Motor neuron (in vitro differentiated cells): Measurements from ENCODE around the gene CRAT. TPM values are rescaled to one million over a fixed set of nuclear protein-coding genes. Genes with fewer than 3 reads are reported as not detected.

Experiments
- ATAC-seq, 8 experiments: fragments of 200-7000 bp; cut with Tn5 transposase; replicated peaks in 6 of 8; 2 replicates each; pipeline ENCODE4 v1.8.0; 2021; ENCODE audit warnings: mild to moderate bottlenecking in 8 of 8, moderate library complexity in 8 of 8
- H3K27ac ChIP-seq, 2 donors: fragments of 250-450 bp; sonication (Bioruptor Pico); 2 replicates each; pipeline ENCODE4 v1.9.0; 2021; ENCODE audit warnings: antibody characterized with exemption in 2 of 2, mild to moderate bottlenecking in 2 of 2, moderate library complexity in 1 of 2
- H3K4me1 ChIP-seq, 2 donors: fragments of 250-450 bp; sonication (Bioruptor Pico); replicated peaks in 1 of 2; 2 replicates each; pipeline ENCODE4 v1.6.1; 2021; ENCODE audit warnings: antibody characterized with exemption in 2 of 2, mild to moderate bottlenecking in 2 of 2, moderate library complexity in 1 of 2
- H3K4me3 ChIP-seq, 5 donors: fragments of 250-450 bp; sonication (Bioruptor Pico); 2 replicates each; pipeline ENCODE4 v1.9.0; 2021; ENCODE audit warnings: antibody characterized with exemption in 5 of 5, mild to moderate bottlenecking in 5 of 5, moderate library complexity in 4 of 5
- WGBS, 10 experiments: fragments of 450-650 bp; shearing (Covaris generic); methylation state at CpG; one replicate each; pipeline ENCODE4 v1.0.0; 2022; 5-methylcytosine and 5-hydroxymethylcytosine counted together
- in situ Hi-C, 9 experiments: fragments of 400-800 bp; cut with MboI; loops; one replicate each; pipeline ENCODE4 v1.15.0; 2021; ENCODE audit warnings: low sequenced_read_pairs in 9 of 9, low pct_unique_long_range_greater_than_20kb in 2 of 9; ENCODE audit not compliant: unreplicated experiment in 9 of 9
- total RNA-seq, 8 experiments: library from RNA; unstranded; fragments of 300-600 nt; gene quantifications; 2 replicates each; pipeline versions ENCODE4 v1.2.3 to v1.2.4, GENCODE V29; 2022

Gene CRAT
- total RNA-seq, 8 experiments from 2014 or later, result 16.1 to 34.5 (median 19.5) TPM

GRCh38 chr9:129094387-129095169 is 16.0 kb downstream of the CRAT start:
- in situ Hi-C loops, result no loop called here
- H3K4me3 ChIP-seq, result no peak overlapping the region
- no peaks in the 10 kb centered on the region for H3K4me1 ChIP-seq
- 89 to 100% (median 92%) methylated on average over 1 to 7 of the region's 13 CpGs; no CpG with 5 or more reads in 7 of the 10 experiments for WGBS, 10 experiments
- H3K27ac ChIP-seq, result no peak overlapping the region
- ATAC-seq, result peak in 1 of 8 experiments; percentile 2

GRCh38 chr9:129093602-129094386 is 16.8 kb downstream of the CRAT start:
- peak in 2 of 8 experiments; percentile 3 to 11 for ATAC-seq
- Histone ChIP-seq H3K4me3 (no peak overlapping the region), H3K27ac (no peak overlapping the region), H3K4me1 (no peaks in the 10 kb centered on the region)
- in situ Hi-C loops, result no loop called here
- WGBS, 10 experiments, result 50 to 100% (median 80%) methylated on average over 1 to 9 of the region's 20 CpGs; no CpG with 5 or more reads in 4 of the 10 experiments

- H3K4me1 ChIP-seq, result no peaks in the 10 kb centered on the region
- peak in 2 of 8 experiments; percentile 9 to 12 for ATAC-seq
- no peak overlapping the region for H3K4me3 ChIP-seq
- in situ Hi-C loops, result no loop called here
- 80 to 100% (median 90%) methylated on average over 1 to 8 of the region's 15 CpGs; no CpG with 5 or more reads in 4 of the 10 experiments for WGBS, 10 experiments
- no peak overlapping the region for H3K27ac ChIP-seq
Measured at GRCh38 chr9:129089246-129089645, 21.3 kb downstream of the CRAT start.

GRCh38 chr9:129084087-129084486 is 26.5 kb downstream of the CRAT start:
- peaks cover 7 to 14% of the 10 kb centered on the region in 2 donors for H3K4me1 ChIP-seq
- WGBS, 10 experiments, result 60 to 93% (median 77%) methylated on average over 1 to 5 of the region's 7 CpGs; no CpG with 5 or more reads in 6 of the 10 experiments
- no peak overlapping the region for H3K4me3 ChIP-seq
- in situ Hi-C loops, result no loop called here
- ATAC-seq, result no peak
- H3K27ac ChIP-seq, result no peak overlapping the region

- Histone ChIP-seq H3K4me1 (peaks cover 7 to 14% of the 10 kb centered on the region in 2 donors), H3K4me3 (peak overlapping the region; percentile 76 to 100 (median 96)), H3K27ac (peak overlapping the region; percentile 95 to 97)
- peak in 3 of 8 experiments; percentile 0 to 27 (median 13) for ATAC-seq
- in situ Hi-C loops, result no loop called here
- 0 to 10% (median 3%) methylated on average over 2 to 11 of the region's 30 CpGs; no CpG with 5 or more reads in 4 of the 10 experiments for WGBS, 10 experiments
Measured at GRCh38 chr9:129081388-129081904, 29.1 kb downstream of the CRAT start.

GRCh38 chr9:129080601-129081387 is 29.8 kb downstream of the CRAT start, which contains the start of gene DOLPP1:
Gene DOLPP1, plus strand, starts transcription at chr9:129081111. Its CDS starts 21 bp downstream, at chr9:129081132.
- in situ Hi-C loops, result no loop called here
- H3K4me1 ChIP-seq, result peaks cover 7 to 14% of the 10 kb centered on the region in 2 donors
- 0 to 2% (median 0%) methylated on average over 2 to 10 of the region's 70 CpGs; no CpG with 5 or more reads in 5 of the 10 experiments for WGBS, 10 experiments
- peak; percentile 91 to 97 (median 96) for ATAC-seq
- peak within 1 kb of the TSS; percentile 95 to 97 for H3K27ac ChIP-seq
- peak within 1 kb of the TSS; percentile 76 to 100 (median 96) for H3K4me3 ChIP-seq

GRCh38 chr9:129080298-129080600 is 30.3 kb downstream of the CRAT start:
- Histone ChIP-seq H3K27ac (no peak overlapping the region), H3K4me1 (peaks cover 7 to 14% of the 10 kb centered on the region in 2 donors), H3K4me3 (peak overlapping the region; percentile 40 to 98 (median 56))
- no peak for ATAC-seq
- in situ Hi-C loops, result no loop called here
- WGBS, 10 experiments, result 0 to 28% (median 2%) methylated on average over 1 to 7 of the region's 12 CpGs; no CpG with 5 or more reads in 3 of the 10 experiments

- Histone ChIP-seq H3K4me3 (peak overlapping the region in 1 of 5 donors; percentile 56), H3K27ac (no peak overlapping the region), H3K4me1 (peaks cover 7 to 14% of the 10 kb centered on the region in 2 donors)
- in situ Hi-C loops, result no loop called here
- WGBS, 10 experiments, result 0 to 100% (median 81%) methylated on average over 1 to 8 of the region's 13 CpGs; no CpG with 5 or more reads in 3 of the 10 experiments
- ATAC-seq, result no peak
Measured at GRCh38 chr9:129079829-129080228, 30.8 kb downstream of the CRAT start.

GRCh38 chr9:129078691-129079503 is 31.7 kb downstream of the CRAT start:
- 0 to 96% (median 80%) methylated on average over 1 to 9 of the region's 18 CpGs; no CpG with 5 or more reads in 3 of the 10 experiments for WGBS, 10 experiments
- Histone ChIP-seq H3K27ac (no peak overlapping the region), H3K4me1 (peaks cover 7 to 14% of the 10 kb centered on the region in 2 donors), H3K4me3 (no peak overlapping the region)
- ATAC-seq, result no peak
- in situ Hi-C loops, result no loop called here

GRCh38 chr9:129077236-129077635 is 33.4 kb downstream of the CRAT start:
- H3K4me1 ChIP-seq, result peaks cover 7 to 13% of the 10 kb centered on the region in 2 donors
- in situ Hi-C loops, result no loop called here
- H3K4me3 ChIP-seq, result no peak overlapping the region
- ATAC-seq, result no peak
- H3K27ac ChIP-seq, result no peak overlapping the region
- WGBS, 10 experiments, result 61 to 93% (median 83%) methylated on average over 1 to 10 of the region's 10 CpGs

GRCh38 chr9:129076640-129077037 is 34.0 kb downstream of the CRAT start:
- H3K4me3 ChIP-seq, result no peak overlapping the region
- ATAC-seq, result no peak
- 60 to 100% (median 93%) methylated on average over 1 to 9 of the region's 11 CpGs; no CpG with 5 or more reads in 3 of the 10 experiments for WGBS, 10 experiments

More at GRCh38 chr9:129076640-129077037, 34.0 kb downstream of the CRAT start:
- Histone ChIP-seq H3K4me1 (peaks cover under 1 to 7% of the 10 kb centered on the region in 2 donors), H3K27ac (no peak overlapping the region)
- in situ Hi-C loops, result no loop called here
